ENCODE results near the gene MRPL33.

DNA sequence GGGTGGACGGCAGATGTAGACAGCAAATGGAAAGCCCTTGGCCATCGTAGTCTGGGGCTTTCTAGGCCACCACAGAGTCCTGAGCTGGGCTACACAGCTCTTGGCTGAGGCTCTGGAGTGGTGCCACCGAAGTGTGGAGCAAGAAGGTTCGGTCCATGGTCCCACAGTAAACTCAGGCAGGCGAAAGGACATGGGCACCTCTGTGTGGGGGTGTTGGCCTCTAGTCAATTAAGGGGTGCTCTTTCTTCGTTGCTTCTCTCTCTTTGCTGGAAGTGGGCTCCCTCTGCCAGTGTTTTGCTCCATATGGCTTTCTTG lies 34.7 kb upstream of the MRPL33 start:
- TF ChIP-seq, protein P1, sequence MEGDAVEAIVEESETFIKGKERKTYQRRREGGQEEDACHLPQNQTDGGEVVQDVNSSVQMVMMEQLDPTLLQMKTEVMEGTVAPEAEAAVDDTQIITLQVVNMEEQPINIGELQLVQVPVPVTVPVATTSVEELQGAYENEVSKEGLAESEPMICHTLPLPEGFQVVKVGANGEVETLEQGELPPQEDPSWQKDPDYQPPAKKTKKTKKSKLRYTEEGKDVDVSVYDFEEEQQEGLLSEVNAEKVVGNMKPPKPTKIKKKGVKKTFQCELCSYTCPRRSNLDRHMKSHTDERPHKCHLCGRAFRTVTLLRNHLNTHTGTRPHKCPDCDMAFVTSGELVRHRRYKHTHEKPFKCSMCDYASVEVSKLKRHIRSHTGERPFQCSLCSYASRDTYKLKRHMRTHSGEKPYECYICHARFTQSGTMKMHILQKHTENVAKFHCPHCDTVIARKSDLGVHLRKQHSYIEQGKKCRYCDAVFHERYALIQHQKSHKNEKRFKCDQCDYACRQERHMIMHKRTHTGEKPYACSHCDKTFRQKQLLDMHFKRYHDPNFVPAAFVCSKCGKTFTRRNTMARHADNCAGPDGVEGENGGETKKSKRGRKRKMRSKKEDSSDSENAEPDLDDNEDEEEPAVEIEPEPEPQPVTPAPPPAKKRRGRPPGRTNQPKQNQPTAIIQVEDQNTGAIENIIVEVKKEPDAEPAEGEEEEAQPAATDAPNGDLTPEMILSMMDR (IDR thresholded peaks at IDR 0.05): no peak
- TF ChIP-seq POLR2A (IDR thresholded peaks at IDR 0.05) (no peak), EP300 (IDR thresholded peaks at IDR 0.05) (no peak), POLR2AphosphoS5 (IDR thresholded peaks at IDR 0.05) (no peak)
